ENCODE results near the gene NCF4.

NCF4 gene

DNA sequence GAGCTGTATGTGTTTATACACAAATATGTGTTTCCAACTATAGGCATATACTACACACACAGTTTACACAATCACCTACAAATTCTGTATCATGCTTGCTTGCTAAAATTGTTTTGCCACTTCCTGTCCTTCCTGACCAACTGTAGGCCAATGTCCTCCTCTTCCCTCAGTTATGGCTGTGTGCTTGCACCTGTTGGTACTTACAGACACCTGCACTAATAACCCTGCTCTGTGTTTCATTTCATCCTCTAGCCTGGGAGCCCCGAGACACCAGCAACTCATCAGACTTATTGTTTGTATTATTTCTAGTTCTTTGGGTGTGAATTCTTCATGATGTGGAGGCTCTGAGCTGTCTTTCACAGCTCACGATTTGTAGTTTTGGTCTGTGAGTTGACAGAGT is 1.8 kb upstream of the NCF4 start:
- CTCF ChIA-PET, result interaction anchor here (0.6 to 6.3 kb wide), 12 partner anchors 15 to 341 kb away, joined by 3 to 161 read pairs (median 3); partner anchors contain the start of gene IFT27
- Histone ChIP-seq H3K27ac (ENCODE audit: extremely low read depth, low read depth, low read length) (no peak overlapping the region), H3K9me3 (ENCODE audit: control insufficient read depth, insufficient read depth, low read depth, low read length) (no peaks in the 10 kb centered on the region), H3K4me1 (ENCODE audit: control insufficient read depth, insufficient read depth, low read length) (0 out of 2 replicates have a peak, but pooled peaks cover 3% of the 10 kb centered on the region), H3K4me3 (ENCODE audit: low read depth, low read length) (no peak overlapping the region), H3K36me3 (ENCODE audit: control insufficient read depth in 2 of 2, insufficient read depth in 1 of 2, low read length in 2 of 2) (no peaks in the 10 kb centered on the region)
- 0 out of 2 replicates have a peak, but pooled peaks have one; percentile 12 for TF ChIP-seq SCRT1 (tag by site-specific recombination; IDR thresholded peaks at IDR 0.05; ENCODE audit: borderline replicate concordance)
- TF ChIP-seq ZNF585B (tag by site-specific recombination; IDR thresholded peaks at IDR 0.05), result no peak
- POLR2A ChIA-PET, result interaction anchor here (1.0 kb wide), 1 partner anchor 330 kb away, joined by 3 read pairs; the partner anchor contains the start of gene EIF3D

DNA sequence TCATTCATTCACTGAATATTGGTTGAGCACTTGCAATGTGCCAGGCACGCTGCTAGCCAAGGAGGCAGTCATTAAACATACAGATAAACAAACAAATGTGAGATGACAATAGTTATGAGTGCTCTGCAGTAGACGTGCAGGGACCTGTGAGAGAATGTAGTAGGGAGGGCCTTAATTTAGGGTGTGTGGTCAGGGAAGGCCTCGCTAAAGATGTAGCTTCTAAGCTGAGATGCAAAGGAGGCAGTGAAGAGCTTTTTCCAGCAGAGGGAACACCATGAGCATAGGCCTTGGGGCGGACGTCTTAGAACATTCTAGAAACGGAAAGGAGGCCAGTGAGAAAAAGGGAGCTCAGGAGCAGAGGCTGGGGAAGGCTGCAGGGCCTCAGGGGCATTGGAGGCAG is 789 bp upstream of the NCF4 start:
- Histone ChIP-seq H3K27ac (ENCODE audit: extremely low read depth, low read depth, low read length) (no peak overlapping the region), H3K4me3 (ENCODE audit: low read depth, low read length) (no peak overlapping the region), H3K4me1 (ENCODE audit: control insufficient read depth, insufficient read depth, low read length) (0 out of 2 replicates have a peak, but pooled peaks cover 3% of the 10 kb centered on the region), H3K9me3 (ENCODE audit: control insufficient read depth, insufficient read depth, low read depth, low read length) (no peaks in the 10 kb centered on the region), H3K36me3 (ENCODE audit: control insufficient read depth in 2 of 2, insufficient read depth in 1 of 2, low read length in 2 of 2) (no peaks in the 10 kb centered on the region)
- TF ChIP-seq, protein P1, sequence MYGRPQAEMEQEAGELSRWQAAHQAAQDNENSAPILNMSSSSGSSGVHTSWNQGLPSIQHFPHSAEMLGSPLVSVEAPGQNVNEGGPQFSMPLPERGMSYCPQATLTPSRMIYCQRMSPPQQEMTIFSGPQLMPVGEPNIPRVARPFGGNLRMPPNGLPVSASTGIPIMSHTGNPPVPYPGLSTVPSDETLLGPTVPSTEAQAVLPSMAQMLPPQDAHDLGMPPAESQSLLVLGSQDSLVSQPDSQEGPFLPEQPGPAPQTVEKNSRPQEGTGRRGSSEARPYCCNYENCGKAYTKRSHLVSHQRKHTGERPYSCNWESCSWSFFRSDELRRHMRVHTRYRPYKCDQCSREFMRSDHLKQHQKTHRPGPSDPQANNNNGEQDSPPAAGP (tag by site-specific recombination; IDR thresholded peaks at IDR 0.05), result 0 out of 2 replicates have a peak, but pooled peaks have one; percentile 34
- no peak for TF ChIP-seq ZBTB48 (tag by site-specific recombination; IDR thresholded peaks at IDR 0.05)
- no peak for TF ChIP-seq ZNF132 (tag by site-specific recombination; IDR thresholded peaks at IDR 0.05; ENCODE audit: borderline replicate concordance)
- ChIA-PET CTCF (interaction anchor here (0.6 to 6.3 kb wide), 9 partner anchors 14 to 313 kb away, joined by 3 to 161 read pairs (median 3); partner anchors contain the start of gene IFT27), POLR2A (no interaction called here)

DNA sequence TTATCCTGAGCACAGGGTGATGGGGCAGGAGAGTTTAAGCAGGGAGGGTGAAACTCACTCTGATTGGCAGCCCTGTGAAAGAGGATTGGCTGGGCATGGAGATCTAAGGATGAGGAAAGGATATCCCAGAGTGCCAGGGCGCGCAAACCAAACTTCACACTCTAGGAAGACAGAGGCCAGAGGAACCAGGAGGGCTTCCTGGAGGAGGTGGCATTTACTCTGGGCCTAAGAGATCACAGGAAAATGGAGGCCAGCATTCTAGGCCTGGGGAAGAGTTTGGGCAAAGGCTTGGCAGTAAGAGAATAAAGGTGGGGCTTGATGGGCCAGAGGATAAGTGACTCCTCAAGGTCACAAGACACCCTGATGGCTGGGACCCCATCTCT is 377 bp upstream of the NCF4 start:
- TF ChIP-seq ZNF239 (tag by site-specific recombination; IDR thresholded peaks at IDR 0.05), result no peak
- TF ChIP-seq ZNF664 (tag by site-specific recombination; IDR thresholded peaks at IDR 0.05), result no peak
- TF ChIP-seq ZSCAN16 (tag by site-specific recombination; IDR thresholded peaks at IDR 0.05), result no peak
- TF ChIP-seq ZNF529 (tag by site-specific recombination; IDR thresholded peaks at IDR 0.05; ENCODE audit: insufficient replicate concordance), result no peak
- no peak for TF ChIP-seq ZNF366 (tag by site-specific recombination; conservative IDR thresholded peaks at IDR 0.05)
- TF ChIP-seq, protein P2, sequence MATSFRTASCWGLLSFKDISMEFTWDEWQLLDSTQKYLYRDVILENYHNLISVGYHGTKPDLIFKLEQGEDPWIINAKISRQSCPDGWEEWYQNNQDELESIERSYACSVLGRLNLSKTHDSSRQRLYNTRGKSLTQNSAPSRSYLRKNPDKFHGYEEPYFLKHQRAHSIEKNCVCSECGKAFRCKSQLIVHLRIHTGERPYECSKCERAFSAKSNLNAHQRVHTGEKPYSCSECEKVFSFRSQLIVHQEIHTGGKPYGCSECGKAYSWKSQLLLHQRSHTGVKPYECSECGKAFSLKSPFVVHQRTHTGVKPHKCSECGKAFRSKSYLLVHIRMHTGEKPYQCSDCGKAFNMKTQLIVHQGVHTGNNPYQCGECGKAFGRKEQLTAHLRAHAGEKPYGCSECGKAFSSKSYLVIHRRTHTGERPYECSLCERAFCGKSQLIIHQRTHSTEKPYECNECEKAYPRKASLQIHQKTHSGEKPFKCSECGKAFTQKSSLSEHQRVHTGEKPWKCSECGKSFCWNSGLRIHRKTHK (tag by site-specific recombination; IDR thresholded peaks at IDR 0.05), result no peak
- TF ChIP-seq ZNF155 (tag by site-specific recombination; IDR thresholded peaks at IDR 0.05), result no peak
- no peak for TF ChIP-seq ZBTB20 (tag by site-specific recombination; IDR thresholded peaks at IDR 0.05)
- no peak for TF ChIP-seq ZNF23 (tag by site-specific recombination; IDR thresholded peaks at IDR 0.05; ENCODE audit: borderline replicate concordance)
- no peak for TF ChIP-seq ZNF747 (tag by site-specific recombination; IDR thresholded peaks at IDR 0.05)
- TF ChIP-seq ZNF354C (tag by site-specific recombination; IDR thresholded peaks at IDR 0.05; ENCODE audit: borderline replicate concordance, low read depth), result no peak
- no peak for TF ChIP-seq ZNF701 (tag by site-specific recombination; IDR thresholded peaks at IDR 0.05)
- no peak for TF ChIP-seq SP7 (tag by site-specific recombination; IDR thresholded peaks at IDR 0.05)
- no peak overlapping the region for H3K4me3 ChIP-seq (ENCODE audit: low read depth, low read length)
- POLR2A ChIA-PET, result no interaction called here
- no peaks in the 10 kb centered on the region for H3K9me3 ChIP-seq (ENCODE audit: control insufficient read depth, insufficient read depth, low read depth, low read length)
- no peak overlapping the region for H3K27ac ChIP-seq (ENCODE audit: extremely low read depth, low read depth, low read length)
- H3K36me3 ChIP-seq (ENCODE audit: control insufficient read depth in 2 of 2, insufficient read depth in 1 of 2, low read length in 2 of 2), result no peaks in the 10 kb centered on the region
- CTCF ChIA-PET, result interaction anchor here (0.6 to 6.3 kb wide), 8 partner anchors 8 to 313 kb away, joined by 3 to 161 read pairs (median 4); partner anchors contain the start of gene IFT27
- 0 out of 2 replicates have a peak, but pooled peaks cover 3% of the 10 kb centered on the region for H3K4me1 ChIP-seq (ENCODE audit: control insufficient read depth, insufficient read depth, low read length)

Data from HEK293 (cell line).